Activated CD4-positive, alpha-beta T cell treated with anti-CD3 and anti-CD28 coated beads, Interleukin-2, amount 50 U/mL, for 24 hours (primary cell): ENCODE results near the gene PEBP1.
A peak's percentile ranks its signal among the peaks of the same experiment; 100 is the strongest.
"Not testable (repeated sequence)": the region's sequence is repeated elsewhere in the genome, so short reads cannot be mapped to it uniquely, and the experiment has no call there.

Source experiments
- DNase-seq, 2 donors: peaks; one replicate each; pipeline ENCODE4 v3.0.0-alpha.2; 2020; ENCODE audit warnings: low read depth in 1 of 2, low spot score in 1 of 2

Gene PEBP1

GRCh38 chr12:118129436-118129835 lies 6.5 kb upstream of the PEBP1 start:
- not testable (repeated sequence) for DNase-seq

DNA sequence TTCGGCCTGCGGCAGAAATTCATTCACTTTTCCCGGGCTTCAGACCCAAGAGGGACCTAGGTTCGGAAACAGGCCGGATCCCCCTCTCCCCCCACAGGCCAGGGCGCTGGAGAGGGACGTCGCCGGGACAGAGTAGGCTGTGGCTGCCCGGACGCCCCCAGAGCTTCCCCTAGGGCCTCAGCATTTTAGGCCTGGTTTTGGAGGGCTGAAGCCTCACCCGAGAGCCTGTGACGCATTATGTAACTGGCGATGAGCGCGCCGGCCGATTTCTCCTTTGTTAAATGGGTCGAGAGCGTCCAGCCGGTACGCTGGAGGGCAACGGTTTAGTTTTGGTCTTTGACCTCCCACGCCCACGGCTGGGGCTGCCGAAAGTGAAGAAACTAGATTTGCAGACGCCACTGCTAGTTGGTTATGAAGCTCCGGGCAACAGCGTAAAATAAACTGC lies 657 bp downstream of the PEBP1 start:
- peak; percentile 10 to 23 for DNase-seq

- no peak for DNase-seq
These were observed 1.3 kb downstream of the PEBP1 start for GRCh38 chr12:118137148-118137678.

DNA sequence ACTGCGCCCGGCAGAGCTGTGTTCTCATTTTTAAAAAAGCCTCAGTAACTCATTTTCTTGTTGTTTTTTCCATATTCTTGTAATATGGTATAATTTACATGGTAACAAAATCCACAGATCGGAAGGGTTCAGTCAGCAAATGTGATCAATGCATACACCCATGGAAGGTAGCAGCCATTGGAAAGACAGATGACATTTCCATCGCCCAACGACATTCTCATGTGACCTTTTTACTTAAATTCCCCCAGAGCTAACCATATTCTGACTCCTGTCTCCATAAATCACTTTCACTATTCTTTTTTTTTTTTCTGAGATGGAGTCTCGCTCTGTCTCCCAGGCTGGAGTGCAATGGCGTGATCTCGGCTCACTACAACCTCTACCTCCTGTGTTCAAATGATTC lies 4.9 kb downstream of the PEBP1 start:
- DNase-seq = no peak

GRCh38 chr12:118144499-118144898 lies 8.6 kb downstream of the PEBP1 start:
- no peak for DNase-seq

DNA sequence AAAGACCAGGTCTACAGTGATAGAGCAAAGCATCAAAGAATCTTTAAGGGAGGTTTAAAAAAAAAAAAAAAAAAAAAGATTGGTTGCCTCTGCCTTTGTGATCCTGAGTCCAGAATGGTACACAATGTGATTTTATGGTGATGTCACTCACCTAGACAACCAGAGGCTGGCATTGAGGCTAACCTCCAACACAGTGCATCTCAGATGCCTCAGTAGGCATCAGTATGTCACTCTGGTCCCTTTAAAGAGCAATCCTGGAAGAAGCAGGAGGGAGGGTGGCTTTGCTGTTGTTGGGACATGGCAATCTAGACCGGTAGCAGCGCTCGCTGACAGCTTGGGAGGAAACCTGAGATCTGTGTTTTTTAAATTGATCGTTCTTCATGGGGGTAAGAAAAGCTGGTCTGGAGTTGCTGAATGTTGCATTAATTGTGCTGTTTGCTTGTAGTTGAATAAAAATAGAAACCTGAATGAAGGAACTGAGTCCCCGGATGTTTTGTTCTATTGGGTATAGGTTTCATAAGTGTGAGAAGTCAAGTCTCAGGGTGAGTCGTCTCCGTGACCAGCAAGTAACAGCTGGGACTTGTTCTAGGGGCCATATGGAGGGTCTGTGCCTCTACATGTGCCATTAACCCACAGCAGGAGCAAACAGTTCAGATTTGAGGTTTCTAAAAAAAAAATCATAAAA lies 9.3 kb downstream of the PEBP1 start:
- no peak for DNase-seq

DNA sequence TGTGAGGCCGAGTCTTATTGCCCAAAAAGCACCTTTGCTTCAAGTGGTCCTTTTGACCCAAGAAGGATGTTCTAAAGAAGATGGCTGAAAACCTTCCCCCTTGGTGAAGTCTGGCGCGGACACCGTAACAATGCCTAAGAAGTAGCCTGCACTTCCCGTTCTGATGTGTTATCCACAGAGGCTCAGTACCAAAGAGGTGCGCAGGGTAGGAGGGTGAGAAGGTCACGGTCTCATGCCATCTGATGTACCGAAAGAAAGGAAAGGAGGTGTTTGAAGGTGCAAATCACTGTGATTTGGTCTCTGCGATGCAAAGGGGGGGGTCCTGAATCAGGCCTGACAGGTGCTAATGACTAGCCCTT lies 9.9 kb downstream of the PEBP1 start:
- no peak for DNase-seq

- DNase-seq = no peak
These were observed 12.4 kb downstream of the PEBP1 start for GRCh38 chr12:118148287-118148686.

DNA sequence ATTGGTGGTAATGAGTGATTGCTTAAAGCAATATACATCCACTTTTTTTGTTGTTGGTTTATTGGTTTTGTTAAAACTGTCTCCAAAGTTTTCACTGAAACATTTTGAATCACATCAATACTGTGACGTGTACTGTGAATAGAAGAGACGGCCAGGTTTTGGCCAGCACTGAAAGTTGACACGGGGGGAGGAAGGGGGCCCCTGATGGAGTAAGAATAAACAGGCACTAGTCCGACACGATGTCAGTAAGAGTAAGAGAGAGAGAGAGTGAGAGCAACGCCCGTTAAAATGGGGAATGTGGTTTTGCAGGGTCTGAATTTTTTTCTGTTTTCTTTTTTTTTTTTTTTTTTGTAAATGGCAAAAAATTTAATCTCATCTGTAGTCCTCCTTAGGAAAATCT lies 14.7 kb downstream of the PEBP1 start:
- no peak for DNase-seq

DNA sequence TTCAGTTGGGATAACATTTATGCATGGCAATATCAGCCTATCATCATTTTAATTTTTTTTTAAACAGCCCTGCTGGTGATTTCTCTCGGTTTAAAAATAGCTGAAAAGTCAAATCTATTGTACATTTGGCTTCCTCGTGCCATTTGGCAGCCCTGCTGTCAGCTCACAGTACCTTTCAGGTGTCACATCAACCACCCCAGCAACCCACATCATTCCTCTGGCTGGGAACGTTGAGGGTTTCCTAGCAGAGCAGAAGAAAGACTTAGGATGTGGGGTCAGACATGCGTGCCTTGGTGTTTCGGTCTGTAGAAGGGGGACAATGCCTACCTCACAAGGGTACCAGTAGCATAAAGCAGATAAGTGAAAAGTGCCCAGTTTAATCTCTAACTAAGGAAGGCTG lies 15.8 kb downstream of the PEBP1 start:
- DNase-seq = no peak

GRCh38 chr12:118160536-118160935 lies 24.6 kb downstream of the PEBP1 start:
- no peak for DNase-seq

DNA sequence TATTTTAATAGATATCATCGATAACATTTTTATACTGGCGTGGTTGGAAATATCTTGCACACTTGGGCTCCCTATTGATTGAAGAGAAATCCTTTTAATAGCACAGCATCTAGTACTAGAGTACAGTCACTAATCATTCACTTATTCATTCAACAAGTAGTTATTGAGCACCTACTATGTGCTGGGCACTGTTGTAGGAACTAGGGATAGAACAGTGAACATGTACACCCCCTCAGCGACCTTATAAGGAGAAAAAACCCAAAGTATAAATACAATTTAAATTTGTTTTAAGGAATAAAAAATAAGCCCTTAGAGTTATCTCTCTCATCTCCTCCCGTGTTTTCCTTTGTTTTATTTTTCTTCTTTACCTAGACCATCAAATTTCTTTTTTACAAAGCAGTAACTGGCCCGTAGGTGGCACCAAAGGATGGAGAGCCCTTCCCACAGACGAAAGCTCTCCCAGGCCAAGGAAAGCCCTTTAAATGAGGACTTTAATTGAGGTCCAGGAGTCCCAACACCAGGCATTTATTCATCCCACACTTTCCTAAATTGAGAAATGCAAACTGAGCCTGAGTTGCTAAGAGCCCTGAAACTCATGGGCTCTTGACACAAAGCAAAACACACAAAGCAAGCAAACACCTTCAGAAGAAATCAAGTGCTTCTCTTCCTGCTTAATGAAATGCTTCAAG lies 29.0 kb downstream of the PEBP1 start:
- no peak for DNase-seq

GRCh38 chr12:118166946-118167345 lies 31.0 kb downstream of the PEBP1 start:
- no peak for DNase-seq

DNA sequence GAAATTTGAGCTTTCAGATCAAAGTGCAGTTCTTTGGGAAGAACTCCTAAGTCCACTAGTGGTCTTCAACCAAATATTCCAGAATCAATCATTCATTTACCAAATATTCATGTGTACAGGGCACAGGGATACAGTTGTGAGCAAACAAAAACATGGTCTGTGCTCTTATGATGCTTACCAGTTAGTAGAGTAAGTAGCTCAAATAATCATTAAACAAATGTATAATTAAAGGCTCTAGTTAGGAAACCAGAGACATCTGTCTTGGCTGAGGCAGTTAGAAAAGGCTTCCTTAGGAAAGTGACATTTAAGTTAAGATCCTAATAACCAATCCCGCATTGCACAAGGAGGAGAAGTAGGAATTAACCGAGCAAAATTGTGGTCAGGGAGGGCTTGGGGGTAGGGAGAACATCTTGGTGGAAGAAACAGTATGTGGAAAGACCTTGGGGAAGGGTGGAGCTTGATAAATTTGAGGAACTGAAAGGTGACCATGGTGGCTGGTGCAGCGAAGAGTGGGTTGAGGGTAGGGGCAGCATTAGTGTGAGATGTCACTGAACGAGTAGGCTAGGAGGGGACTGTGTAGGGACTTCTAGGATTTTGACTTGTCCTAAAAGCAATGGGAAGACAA lies 40.0 kb downstream of the PEBP1 start:
- DNase-seq = no peak

DNA sequence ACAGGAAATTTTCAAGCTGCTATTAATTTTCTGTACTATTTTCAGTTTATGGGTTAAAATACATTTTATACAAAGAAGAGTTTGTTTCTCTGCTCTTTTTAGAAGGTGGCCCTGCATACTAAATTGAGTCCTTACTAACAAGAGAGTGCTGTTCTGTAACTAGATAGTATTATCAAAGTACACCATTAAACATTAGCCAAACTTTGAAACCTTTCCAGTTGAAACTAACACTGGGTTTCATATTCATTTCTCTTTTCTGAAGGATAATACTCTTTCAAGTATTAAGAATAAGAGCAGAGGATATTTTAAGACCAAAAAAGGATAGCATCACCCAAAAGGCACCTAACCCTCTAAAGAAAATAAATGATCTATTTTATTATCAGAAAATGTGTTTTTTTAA lies 47.2 kb downstream of the PEBP1 start:
- no peak for DNase-seq

- no peak for DNase-seq
These were observed 47.8 kb downstream of the PEBP1 start for GRCh38 chr12:118183711-118184110.

GRCh38 chr12:118185602-118186397 lies 49.9 kb downstream of the PEBP1 start:
- no peak for DNase-seq

- no peak for DNase-seq
These were observed 52.0 kb downstream of the PEBP1 start for GRCh38 chr12:118187751-118188435.

GRCh38 chr12:118188690-118189371 lies 52.9 kb downstream of the PEBP1 start:
- DNase-seq = no peak

DNA sequence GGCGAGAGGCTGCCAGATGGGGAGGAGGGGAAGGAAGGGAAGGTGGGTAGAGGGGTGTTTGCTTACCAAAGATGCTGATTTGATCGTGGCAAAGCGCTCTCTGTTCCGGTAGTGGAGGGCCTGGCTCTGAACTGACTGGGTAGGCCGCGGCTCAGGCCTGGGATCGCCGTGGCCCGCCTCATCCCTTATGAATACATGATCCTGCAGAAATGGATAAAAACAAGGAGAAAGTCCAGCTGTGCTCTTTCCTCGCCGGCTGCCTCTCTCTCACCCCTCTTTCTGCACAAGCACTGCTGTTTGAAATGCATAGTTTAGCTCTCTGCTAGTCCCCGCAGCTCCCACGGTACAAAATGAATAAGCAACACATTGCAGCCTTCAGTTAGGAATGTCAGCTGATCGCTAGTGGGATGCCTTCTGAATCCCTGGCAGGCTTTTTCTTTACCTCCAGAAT lies 53.8 kb downstream of the PEBP1 start:
- DNase-seq = no peak
